NCI-H345 treated with DMSO at 0.1 percent for 48 hours (cell line): Measurements from ENCODE around the gene THSD7B.
"Not testable (repeated sequence)": the region's sequence is repeated elsewhere in the genome, so short reads cannot be mapped to it uniquely, and the experiment has no call there.

Experiments used
- DNase-seq: peaks from one replicate; lab custom pipeline; 2025; ENCODE audit not compliant: unreplicated experiment; lab: John Stamatoyannopoulos, UW

The THSD7B gene

GRCh38 chr2:137508739-137509384, 743.5 kb downstream of the THSD7B start:
- DNase-seq: no peak

- no peak for DNase-seq
Observed at GRCh38 chr2:137511526-137511925, 746.2 kb downstream of the THSD7B start.

GRCh38 chr2:137521653-137522619, 756.6 kb downstream of the THSD7B start:
- DNase-seq: no peak

DNA sequence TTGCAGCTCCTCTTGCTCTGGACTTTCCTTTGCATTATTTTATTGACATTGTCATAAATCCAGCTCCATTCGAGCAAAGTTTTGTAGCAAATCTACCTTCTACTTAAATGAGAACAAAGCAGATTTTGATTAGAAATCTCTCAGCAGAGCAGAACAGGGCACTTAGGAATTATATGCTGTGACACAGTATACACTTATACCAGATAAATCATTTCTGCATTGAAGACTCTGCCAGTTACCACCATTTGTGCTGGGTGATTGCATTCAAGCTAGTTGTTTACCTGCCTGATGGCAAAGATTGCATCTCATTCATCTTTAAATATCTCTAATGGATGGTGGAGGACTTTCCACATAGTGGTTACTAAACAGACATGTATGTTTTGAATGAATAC, 757.3 kb downstream of the THSD7B start:
- DNase-seq: no peak

GRCh38 chr2:137523931-137524330, 758.6 kb downstream of the THSD7B start:
- no peak for DNase-seq

GRCh38 chr2:137525132-137525531, 759.8 kb downstream of the THSD7B start:
- DNase-seq: no peak

DNA sequence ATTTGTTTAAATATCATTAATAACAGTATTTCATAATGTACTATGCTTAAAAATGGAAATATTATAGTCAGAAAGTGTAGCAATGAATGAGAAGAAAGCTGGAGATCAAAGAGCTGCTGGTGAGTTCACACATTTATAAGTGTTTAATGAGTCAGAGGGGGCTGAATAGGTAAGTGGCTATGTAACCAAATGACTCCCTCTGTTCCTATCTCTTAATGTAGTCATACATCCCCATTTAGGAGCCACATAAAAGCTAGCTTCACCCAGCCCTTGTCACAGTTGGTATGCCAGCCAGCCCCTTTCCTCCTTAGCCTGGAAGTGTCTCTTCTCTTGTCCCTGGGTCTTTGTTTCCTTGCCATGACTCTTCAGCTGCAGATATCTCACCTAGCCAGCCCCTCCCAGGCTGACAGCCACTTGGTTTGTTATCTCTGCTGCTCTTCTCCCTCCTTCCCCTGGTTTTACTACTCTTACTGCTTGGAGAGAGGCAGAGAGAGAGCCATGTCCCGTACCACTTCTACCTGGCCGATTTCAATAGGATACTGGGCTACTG, 760.4 kb downstream of the THSD7B start:
- peak; percentile 42 for DNase-seq

DNA sequence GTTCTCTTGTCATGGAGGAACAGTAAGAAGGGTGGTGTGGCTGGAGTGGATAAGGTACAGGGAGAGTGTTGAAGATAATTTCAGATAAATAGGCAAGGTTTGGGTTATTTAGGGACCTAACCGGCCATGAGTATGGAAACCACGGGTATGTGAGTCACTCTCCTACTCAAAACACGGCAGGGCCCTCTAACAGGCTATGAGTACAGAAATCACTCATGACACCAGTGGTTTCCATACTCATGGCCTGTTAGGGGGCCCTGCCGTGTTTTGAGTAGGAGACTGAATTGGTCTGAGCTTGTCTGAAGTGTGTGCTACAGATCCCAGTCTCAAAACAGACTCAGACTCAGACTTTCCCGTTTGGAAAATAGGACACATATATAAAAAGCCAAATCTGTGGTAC, 770.6 kb downstream of the THSD7B start:
- DNase-seq: no peak

DNA sequence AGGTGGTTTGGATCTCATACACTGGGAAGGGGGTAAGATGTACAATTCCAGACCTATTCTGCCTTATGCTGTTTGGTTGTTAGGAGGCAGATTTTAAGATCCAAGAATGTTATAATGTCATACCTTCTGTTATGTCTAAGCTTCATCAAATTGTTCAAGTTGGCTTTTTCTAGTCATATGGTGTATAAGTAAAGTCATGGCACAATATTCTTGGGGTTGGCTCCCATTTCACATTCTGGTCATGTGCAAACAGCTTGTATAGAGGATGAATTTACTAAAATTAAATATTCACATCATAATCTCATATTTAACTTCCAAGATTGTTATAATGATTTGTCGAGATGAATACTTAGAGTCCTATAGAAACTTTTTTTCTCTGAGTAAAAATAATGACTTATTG, 774.0 kb downstream of the THSD7B start:
- no peak for DNase-seq

DNA sequence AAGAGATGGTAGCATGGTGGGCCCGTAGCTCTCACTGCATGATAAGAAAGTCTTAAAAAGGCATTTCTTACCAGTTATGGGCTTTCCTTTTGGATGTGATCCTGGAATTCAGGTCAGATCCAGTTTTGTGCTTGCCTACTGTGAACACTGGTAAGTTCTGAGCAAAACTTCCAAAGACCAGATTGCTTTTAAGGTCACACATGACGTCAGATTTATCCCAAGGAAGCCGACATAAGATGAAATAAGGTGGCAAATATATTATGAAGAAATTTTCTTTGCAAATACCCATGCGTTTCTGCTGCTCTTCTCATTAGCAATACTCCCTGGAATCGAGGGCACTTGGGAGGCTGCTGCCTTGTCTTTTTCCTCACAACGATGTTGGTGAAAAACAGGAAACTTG, 782.5 kb downstream of the THSD7B start:
- no peak for DNase-seq

- no peak for DNase-seq
Observed at GRCh38 chr2:137566387-137566786, 801.0 kb downstream of the THSD7B start.

DNA sequence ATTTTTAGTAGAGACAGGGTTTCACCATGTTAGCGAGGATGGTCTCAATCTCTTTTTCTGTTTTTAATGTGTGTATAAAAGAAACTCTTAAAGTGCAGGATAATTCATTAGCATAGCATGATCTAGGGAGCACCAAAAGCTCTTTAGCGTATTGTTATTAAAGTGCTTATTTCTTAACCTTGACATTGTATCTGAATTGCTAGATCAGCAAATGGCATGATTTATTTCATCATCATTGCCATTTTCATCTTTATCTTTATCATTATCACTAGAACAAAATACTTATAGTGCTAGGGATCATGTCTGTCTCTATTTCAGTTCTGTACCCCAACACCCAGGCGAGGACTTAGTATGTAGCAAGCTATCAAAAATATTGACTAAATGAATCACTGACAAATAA, 805.1 kb downstream of the THSD7B start:
- DNase-seq: no peak

GRCh38 chr2:137587834-137588233, 822.5 kb downstream of the THSD7B start:
- DNase-seq: not testable (repeated sequence)

DNA sequence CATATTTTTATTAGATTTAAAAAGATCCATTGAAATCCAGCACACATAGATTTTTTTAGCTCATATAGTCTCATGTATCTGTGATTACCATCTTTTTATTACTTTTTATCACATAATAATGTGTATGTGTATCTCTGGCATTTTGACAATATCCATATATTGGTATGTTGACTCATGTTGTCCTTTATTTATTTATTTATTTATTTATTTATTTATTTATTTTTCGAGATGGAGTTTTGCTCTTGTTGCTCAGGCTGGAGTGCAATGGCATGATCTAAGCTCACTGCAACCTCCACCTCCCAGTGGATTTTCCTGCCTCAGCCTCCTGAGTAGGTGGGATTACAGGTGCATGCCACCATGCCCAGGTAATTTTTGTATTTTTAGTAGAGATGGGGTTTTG, 823.2 kb downstream of the THSD7B start:
- DNase-seq: not testable (repeated sequence)

DNA sequence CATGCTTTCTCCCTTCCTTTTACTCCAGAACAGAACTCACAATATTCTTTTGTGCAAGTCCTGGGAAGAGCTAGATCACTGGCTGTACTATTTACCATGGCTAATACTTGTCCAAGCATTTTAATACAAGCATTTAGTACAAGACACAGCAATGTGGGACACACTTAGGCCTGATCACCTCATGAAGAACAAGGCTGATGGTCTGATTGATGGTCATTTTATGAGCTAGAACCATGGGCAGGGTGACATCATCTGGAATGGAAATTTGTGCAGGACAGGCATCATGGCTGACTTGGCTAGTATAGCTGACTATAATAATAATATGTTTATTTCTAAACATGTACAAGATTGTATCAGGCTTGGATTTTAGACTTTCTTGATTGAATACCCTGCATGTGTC, 824.8 kb downstream of the THSD7B start:
- no peak for DNase-seq

- DNase-seq: no peak
Observed at GRCh38 chr2:137607722-137608318, 842.5 kb downstream of the THSD7B start.

- no peak for DNase-seq
Observed at GRCh38 chr2:137638932-137639331, 873.6 kb downstream of the THSD7B start.

GRCh38 chr2:137644731-137645130, 879.4 kb downstream of the THSD7B start:
- DNase-seq: no peak

DNA sequence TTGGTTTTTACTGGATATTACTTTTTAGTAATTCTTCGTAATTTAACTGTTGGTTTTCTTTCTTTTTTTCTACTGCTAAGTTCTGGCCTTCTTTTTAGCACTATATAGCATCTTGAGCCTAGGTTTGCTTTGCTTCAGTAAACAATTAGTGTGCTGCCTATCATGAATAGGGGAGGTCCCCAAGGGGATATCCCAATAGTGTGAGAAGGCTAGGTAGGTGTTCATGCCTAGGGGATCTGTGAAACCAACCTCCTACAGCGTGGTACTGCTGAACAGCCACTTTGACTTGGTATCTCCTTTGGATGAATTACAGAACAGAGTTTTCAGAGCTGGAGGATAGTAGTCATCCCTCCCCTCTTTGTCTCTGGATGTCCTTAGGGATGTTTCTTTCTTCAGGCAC, 888.7 kb downstream of the THSD7B start:
- no peak for DNase-seq

DNA sequence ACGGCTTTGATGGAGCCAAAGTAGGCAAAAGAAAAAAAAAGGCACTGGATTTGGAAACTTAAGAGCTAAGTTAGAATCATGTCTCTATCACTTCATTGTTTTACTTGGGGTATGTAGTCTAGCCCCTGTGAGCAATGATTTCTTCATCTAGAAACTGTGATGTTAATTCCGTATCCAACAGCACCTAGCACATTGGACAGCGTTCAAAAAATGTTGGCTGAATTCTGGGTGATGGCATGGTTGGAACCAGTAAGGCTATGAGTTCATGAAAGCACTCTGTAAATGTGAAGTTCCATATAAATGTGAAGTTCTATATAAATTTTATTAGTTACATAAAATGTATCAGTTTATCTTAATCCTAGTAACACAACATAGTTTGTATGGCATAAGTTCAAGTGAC, 890.5 kb downstream of the THSD7B start:
- no peak for DNase-seq

- DNase-seq: no peak
Observed at GRCh38 chr2:137658433-137658832, 893.1 kb downstream of the THSD7B start.

DNA sequence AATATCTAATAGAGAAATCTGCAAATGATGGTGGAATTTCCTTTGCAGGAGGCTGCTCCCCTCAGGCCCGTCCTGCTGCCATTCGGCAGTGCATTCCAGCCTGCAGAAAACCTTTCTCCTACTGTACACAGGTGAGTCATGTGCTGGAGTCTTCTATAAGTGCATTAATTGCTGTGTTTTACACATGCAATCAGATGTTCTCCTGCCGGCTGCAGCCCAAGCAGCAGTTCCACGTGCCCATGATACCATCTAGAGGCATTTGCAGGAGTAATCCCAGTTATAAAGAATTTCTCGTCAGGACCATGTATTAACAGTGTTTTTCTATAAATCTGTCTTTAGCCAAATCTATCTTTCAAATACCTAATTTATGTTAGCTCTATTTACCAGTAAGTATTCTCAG, 894.3 kb downstream of the THSD7B start:
- no peak for DNase-seq
